Measurements from ENCODE around the gene CYP4F22.
"Not testable (repeated sequence)": the region's sequence is repeated elsewhere in the genome, so short reads cannot be mapped to it uniquely, and the experiment has no call there.

Gene CYP4F22

DNA sequence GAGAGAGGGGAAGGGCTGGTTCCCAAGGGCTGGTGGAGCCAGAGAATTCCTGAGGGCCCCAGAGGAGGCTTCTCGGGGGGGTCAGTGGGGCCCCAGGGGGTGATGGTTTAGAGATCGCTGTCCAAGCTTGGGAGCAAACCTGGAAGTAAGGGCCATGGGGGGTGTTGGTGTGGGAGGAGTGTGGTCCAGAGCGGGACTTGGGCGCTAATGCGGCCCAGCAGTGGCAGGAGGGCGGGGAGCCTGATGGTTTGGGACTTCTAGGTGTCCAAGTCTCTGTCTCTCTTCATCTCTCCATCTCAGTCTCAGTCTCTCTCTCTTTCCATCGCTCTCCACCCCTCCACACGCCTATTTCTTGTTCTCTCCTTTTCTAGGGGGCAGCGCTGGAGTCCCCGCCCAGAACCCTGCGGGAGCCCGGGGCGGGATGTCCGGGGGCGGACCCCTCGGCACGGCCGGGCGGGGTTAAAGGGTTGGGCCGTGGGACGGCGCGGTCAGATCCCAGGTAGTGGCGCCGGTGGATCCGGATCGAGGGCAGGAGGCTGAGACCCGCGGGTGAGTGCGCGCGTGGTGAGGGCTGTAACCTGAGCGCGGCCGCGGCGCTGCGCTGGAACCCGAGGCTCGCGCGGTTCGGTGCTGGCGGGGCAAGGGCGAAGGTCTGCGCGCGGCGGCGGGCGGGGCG lies at the start of gene CYP4F22:
Gene CYP4F22 (plus strand): TSS at position 491 of the 676 bp plus-strand sequence. CDS start 16,812 bp downstream, outside the sequence.
- no peak for DNase-seq

DNA sequence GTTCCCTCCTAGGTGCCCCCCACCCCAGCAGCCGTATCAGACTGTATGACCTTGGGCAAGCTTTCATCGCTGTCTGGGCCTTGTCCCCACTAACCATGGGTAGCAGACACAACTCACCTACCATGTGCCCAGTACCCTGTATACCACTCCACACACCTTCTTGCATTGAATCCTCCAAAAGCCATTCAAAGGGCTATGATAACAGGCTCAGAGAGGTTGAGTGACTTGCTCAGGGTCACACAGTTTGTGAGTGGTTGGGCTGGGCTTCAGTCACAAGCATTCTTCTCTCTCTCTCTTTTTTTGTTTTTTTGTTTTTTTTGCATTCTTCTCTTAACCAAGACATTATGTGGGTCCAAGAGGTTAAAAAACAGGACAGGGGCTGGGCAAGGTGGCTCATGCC lies 46.6 kb upstream of the CYP4F22 start:
- no peak for DNase-seq

DNA sequence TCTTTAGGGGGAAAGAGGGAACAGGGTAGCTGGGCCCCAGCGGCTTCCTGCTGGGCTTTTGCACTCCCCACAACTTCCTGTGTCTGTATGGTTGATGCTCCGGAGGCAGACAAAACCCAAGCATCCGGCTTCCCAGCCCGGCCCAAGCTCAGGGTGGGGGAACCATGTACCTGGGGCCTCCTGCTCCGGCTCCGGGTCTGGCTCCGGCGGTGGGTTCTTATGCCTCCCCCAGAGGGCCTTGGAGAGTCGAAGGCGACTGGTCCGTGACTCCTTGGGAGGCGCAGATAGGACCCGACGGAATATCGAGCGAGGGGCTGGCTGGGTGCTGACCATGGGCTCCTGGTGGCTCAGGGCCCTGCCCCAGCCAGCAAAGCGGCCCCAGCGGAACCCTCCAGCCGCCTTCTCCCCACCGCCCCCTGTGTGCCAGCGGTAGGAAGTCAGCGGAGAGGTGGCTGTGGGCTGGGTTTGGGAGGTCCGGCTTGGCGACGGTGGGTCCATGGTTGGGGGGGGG lies 44.4 kb upstream of the CYP4F22 start:
- no peak for DNase-seq

DNA sequence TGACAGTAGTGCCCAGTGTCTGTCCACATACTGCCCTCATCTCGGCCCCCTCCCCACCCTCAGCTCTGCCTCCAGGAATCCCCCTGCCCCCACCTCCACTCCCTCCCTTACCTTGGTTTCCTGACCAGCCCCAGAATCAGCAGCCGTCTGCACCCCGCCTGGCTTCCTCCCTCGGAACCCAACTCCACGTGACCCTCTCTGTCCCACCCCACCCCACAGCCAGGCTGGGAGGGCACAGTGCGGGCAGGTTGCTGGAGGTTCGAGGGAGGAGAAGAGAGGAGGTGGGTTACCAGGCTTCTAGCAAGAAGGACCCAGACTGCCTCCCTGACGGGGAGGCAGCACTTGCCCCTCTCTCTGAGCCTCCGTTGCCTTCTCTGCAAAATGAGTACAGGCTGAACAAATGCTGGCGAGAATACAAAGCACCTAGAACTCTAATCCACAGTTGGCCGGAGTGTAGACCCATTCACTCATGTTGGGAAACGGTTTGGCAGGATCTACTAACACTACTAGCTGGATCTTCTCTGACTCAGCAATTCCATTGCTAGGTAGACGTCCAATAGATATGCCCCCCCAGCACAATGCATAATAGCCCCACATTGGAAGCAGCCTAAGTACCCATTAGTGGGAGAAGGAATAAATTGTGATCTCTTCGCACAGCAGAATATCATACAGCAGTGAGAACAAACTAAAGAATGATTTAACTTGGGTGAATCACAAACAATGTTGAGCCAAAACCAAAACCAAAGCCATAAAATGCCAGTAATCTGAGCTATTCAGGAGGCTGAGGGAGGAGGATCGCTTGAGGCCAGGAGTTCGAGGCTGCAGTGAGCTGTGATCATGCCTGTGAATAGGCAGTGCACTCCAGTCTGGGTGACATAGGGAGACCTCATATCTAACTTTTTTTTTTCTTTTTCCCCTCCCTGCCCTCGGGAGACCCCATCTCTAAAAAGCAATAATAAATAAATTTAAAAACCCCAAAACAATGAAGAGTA lies 43.6 kb upstream of the CYP4F22 start, which contains the start of gene RASAL3:
Gene RASAL3 (minus strand): TSS at position 151 of the 992 bp plus-strand sequence. CDS start 186 bp downstream, outside the sequence.
- DNase-seq = no peak

DNA sequence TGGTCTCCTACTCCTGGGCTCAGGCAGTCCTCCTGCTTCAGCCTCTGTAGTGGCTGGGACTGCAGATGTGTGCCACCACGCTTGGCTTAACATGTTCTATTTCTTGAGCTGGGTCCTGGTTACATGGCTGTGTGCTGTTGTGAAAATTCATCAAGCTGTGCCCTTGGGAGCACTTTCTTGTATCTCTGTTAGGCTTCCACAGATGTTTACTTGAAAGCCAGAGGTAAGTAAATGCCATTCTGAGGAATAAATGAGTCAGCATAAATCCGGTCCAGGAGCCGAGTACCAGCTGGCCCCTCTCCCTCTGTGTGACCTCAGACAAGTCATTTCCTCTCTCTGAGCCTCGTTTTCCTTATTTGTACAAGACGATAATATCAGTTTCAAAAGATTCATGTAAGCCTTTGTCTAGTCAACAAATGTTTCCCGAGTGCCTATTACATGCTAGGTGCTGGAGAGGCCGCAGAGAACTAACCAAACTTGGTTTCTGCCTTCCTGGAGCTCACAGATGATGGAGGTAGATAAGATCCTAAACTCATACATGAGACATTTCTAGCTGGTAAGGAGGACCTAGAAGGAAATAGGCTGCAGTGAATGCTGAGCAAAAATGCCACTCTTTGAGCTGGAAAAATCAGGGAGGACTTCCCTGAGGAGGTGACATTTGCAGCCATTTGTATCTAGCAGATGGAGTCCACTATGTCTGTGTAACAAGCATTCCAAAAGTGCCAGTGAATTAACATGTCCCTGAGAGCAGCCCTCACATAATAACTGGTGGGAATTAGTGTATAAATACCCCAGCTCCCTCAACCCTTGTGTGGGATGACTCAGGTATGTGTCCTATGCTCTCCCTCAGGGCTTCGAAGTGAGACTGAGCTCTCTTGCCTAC lies 41.2 kb upstream of the CYP4F22 start:
- no peak for DNase-seq

DNA sequence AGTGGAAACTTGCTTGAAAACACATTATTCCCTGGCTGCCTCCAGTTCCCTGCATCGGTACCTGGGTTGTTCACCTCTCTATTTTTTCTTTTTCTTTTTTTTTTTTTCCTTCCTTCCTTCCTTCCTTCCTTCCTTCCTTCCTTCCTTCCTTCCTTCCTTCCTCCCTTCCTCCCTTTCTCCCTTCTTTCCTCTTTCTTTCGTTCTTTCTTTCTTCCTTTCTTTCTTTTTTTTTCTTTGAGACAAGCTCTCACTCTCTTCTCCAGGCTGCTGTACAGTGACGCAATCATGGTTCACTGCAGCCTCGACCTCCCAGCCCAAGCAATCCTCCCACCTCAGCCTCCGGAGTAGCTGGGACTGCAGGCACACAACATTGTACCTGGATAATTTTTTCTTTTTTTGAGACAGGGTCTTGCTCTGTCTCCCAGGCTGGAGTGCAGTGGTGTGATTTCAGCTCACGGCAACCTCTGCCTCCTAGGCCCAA lies 40.6 kb upstream of the CYP4F22 start:
- no peak for DNase-seq

DNA sequence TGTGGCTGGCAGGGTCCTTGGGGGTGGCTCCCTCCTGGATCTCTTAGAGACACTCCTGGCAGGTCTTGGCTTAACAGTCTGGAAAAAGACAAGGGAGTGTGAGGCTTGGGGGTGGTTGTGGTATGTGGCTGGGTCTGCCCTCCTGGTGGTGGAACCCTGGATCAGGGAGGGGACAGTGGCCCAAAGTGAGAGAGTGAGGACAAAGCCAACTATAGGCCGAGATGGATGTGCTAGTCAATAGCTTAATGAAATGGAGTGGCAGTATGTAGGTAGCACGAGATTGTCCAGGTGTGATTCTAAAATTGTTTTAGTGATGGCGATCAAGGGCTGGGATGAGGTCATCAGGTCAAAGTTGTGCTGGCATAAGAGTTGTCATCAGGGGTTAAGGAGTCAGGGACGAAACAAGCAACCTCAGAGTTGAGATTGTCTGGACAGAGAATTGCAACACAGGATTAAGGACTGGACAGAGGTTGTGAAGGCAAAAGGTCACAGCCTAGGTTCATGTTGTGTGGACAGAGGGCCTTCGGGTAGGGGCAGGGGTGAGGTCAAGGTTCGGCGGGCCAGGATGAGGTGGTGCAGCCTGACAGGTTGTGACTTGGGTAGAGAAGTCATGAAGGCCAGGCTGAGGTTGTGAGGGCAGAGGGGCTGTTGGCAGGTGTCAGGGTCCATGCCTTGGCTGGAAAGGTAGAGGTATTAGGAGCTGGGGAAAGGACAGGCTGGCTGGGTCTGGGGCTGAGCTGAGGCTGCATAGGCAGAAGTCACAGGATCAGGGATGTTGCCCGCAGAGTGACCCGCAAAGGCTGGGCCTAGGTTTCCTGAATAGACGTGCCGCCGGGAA lies 39.4 kb upstream of the CYP4F22 start:
- no peak for DNase-seq

DNA sequence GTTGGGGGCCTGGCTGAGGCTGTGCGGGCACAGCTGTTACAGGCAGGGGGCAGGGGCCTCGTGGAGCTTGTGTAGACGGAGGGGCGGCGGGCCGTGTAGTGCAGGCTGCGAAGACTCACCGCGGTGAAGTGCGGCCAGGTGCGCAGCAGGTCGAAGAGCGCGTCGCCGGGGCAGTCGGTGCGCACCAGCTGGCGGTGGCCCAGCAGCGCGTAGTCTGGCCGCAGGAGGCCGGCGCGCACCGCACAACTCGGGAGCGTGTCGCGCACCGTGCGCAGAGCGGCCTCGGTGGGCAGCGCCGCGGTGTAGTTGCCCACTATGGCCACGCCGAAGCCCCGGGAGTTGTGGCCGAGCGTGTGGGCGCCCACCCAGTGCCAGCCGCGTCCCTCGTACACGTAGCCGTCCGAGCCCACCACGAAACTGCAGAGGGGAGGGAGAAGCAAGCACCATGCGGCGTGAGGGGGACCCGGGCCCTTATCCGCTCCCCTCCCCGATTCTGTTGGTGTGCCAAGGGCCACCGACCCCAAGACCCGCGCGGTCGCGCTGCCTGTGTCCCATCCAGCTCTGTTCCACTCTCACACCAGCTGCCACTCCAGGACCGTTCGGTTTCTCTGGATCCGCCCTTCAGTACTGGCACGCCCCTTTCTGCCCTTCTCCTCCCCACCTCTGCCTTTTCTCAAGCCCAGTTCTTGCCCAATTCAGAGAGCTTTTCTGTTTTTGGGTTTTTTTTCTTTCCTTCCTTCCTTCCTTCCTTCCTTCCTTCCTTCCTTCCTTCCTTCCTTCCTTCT lies 38.6 kb upstream of the CYP4F22 start:
- no peak for DNase-seq

DNA sequence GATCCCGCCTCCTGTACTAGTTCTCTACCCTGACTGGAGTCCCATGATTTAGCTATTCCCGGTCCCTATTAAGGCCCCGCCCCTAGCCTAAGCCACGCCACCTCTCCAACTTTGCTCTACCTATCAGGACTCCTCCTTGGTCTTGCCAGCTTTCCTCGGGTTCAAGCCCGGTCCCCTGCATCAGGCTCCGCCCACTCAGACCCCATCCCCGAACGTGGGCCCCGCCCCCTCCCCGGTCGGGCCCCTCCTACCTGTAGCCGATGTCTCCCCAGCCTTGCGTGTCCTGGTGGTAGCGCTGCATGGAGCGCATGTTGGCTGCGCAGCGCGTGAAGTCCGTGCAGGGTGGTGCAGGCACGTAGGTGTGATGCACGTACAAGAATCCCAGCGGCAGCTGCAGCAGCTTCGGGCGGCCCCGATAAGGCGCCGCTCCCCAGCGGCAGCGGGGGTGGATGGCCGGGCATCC lies 36.7 kb upstream of the CYP4F22 start:
- no peak for DNase-seq

DNA sequence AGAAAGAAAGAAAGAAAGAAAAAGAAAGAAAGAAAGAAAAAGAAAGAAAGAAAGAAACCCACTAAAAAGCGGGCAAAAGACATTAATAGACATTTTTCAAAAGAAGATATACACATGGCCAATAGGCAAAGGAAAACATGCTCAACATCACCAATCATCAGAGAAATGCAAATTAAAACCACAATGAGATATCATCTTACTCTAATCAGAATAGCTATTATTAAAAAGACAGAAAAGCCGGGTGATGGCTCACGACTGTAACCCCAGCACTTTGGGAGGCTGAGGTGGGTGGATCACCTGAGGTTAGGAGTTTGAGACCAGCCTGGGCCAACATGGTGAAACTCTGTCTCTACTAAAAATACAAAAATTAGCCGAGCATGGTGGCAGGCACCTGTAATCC lies 34.5 kb upstream of the CYP4F22 start:
- DNase-seq = not testable (repeated sequence)

DNA sequence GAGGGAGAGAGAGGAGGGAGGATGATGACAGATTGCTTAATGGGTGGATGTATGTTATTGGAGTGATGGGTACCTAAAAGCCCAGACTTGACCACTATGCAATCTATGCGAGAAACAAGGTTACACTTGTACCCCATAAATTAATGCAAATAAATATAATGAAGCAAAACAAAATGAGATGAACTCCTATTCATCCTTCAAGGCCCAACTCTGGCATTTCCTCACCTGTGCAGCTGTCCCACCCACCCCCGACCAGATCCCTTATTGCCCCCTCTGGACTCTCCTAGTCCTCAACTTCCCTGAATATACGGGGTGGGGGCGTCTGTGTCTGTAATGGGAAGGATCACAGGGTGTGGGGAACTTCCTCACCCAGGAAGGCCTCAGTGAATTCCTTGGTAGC lies 33.2 kb upstream of the CYP4F22 start:
- no peak for DNase-seq

DNA sequence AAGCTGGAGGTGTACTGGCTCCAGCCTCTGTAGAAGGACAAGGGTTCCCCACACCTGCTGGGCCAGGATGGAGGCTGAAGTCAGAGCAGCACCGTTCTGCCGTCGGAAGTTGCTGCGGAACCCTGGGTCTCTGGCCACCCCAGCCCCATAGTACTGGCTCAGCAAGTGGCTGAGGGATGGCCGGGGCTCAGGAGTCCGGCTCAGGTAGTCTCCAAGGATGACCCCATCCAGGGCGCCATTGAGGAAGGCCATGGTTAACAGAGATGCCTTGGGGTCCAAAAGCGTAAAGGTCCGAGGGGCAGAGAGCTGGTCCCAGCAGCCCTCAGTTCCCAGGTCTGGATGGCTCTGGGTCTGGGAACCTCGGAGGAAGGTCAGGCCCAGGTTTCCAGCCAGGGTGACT lies 32.7 kb upstream of the CYP4F22 start:
- DNase-seq = no peak

DNA sequence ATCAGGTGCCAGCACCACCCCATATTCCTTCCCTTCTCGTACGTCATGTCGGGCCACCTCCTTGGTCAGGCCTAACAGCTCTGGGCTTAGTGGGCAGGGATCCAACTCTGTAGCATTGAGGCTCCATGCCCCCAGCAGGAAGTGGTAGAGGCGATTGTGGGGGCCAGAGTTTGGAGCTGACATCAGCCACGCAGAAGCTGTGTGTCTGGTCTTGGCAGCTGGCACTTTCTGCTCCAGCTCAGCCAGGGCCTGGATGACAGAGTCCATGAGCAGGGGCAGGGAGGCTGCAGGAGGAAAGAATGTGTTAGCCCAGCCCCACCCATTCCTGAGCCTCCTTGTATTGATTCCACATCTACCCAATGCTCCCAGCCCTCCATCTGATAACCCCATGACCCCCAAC lies 32.0 kb upstream of the CYP4F22 start:
- no peak for DNase-seq

DNA sequence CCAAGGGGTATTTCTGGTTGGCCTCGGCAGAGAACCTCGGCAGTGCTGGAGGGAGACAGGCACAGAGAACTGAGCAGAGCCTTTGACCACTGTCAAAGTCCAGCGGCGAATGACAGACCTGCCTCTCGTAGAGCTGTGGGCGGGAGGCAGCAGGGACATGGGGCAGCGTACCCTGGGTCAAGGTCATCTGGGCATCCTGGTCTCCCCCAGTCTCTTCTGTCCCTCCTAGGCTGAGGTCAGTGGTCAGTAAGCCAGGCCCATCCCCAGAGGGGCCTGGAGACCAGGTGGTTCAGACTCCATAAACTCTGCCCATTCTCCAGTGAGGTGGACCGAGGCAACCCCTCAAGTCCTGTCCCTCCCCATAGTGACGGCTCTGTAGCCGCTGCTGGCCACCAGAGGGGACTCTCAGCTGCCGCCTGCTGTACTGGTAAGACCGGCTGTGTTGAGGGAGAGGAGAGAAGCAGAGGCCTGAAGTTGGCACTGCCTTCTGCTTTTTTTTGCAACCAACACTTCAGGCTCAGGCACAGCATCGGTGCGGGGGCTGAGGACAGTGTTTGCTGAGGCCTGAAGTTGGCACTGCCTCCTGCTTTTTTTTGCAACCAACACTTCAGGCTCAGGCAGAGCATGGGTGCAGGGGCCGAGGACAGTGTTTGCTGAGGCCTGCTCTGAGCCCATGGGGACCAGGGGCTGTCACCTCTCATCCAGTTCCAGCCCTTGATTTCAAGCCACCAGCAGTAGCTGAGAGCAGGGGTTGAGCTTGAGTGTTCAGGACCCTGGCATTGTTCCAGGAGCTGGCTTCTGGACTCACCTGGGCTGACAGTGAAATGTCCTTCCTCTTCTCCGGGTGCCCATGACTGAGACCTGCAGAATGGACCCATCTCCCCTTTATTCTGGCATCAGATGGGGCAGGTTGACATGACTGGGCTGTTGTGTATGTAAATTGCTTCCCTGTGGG lies 28.7 kb upstream of the CYP4F22 start, which contains the start of gene PGLYRP2:
Gene PGLYRP2 (minus strand): TSS at position 111 of the 955 bp plus-strand sequence. CDS start 130 bp downstream, outside the sequence.
- no peak for DNase-seq

DNA sequence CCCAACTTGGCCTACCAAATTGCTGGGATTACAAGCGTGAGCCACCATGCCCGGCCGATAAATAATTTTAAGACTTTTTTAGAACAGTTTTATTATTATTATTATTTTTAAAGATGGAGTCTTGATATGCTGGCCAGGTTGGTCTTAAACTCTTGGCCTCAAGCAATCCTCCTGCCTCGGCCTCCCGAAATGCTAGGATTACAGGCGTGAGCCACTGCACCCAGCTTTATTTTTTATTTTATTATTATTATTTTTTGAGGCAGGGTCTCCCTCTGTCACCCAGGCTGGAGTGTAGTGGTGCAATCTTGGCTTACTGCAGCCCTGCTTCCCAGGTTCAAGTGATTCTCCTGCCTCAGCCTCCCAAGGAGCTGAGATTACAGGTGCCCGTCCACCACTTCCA lies 27.3 kb upstream of the CYP4F22 start:
- DNase-seq = not testable (repeated sequence)

DNA sequence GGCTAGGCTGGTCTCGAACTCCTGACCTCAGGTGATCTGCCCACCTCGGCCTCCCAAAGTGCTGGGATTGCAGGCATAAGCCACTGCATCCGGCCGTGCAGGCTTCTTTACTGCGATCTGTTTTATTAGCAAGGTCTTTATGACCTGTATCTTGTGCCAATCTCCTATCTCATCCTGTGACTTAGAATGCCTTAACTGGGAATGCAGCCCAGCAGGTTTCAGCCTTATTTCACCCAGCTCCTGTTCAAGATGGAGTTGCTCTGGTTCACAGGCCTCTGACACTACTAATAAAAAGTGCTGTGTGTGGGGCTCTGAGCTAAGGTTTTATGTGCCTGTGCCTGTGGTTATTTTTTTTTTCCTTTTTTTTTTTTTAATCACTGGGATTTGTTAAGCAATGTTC lies 22.6 kb upstream of the CYP4F22 start:
- DNase-seq = not testable (repeated sequence)

DNA sequence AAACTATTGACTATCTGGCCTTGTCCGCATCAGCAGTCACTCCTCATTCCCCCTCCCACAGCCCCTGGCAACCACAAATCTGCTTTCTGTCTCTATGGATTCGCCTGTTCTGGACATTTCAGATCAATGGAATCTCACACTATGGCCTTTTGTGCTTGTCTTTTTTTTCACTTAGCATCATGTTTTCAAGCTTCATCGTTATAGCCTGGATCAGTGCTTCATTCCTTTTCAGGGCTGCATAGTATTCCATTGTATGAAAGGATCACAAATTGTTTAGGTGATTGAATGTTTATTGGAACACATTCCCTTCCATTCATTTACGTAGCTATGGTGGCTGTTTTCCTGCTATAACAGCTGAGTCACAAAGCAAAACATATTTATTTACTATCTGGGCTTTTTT lies 21.3 kb upstream of the CYP4F22 start:
- DNase-seq = no peak

DNA sequence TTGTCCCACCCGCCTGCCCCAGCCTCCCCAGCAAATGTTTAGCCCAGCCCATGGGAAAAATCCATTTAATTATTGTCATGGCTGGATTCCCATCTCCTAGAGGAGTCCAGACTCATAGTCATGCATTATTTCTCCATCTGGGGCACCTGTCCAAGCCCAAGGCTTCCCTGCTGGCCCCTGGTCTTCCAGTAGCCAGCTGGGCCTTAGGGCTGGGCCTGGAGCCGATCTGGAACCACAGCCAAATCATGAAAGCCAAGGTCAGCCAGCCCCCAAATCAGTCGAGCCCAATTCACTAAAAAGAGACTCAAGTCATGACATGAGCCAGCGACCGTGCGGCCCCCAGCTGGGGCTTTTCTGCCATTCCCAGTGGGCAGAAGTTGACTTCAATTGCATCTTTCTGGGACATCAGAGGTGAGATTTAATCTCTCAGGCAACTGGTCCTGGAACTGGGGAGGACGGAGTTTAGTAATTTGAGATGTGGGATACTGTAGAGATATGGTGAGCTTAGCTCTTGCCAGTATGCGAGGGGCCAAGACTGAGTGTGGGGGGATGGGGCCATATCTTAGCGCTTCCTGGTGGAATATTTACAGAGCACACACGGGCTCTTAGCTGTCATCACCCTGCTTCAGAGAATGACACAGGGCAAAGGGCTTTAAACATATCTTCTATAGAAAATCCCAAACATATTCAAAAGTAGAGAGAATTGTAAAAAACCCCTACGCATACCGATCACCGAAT lies 19.7 kb upstream of the CYP4F22 start:
- no peak for DNase-seq
